Ishikawa (cell line): Measurements from ENCODE around the gene NEGR1.

Experiments used
- CEBPB ChIP-seq: IDR thresholded peaks from 2 replicates; pipeline ENCODE4 v1.6.1; 2012
- CREB1 ChIP-seq: IDR thresholded peaks from 2 replicates; pipeline ENCODE4 v1.6.1; 2012; ENCODE audit warnings: low read depth
- EGR1 ChIP-seq: IDR thresholded peaks from 2 replicates; pipeline ENCODE4 v1.6.1; 2012
- EP300 ChIP-seq: IDR thresholded peaks from 2 replicates; pipeline ENCODE4 v1.6.1; 2012; ENCODE audit warnings: borderline replicate concordance
- MAX ChIP-seq: IDR thresholded peaks from 2 replicates; pipeline ENCODE4 v1.6.1; 2012
- NFIC ChIP-seq: IDR thresholded peaks from 2 replicates; pipeline ENCODE4 v1.6.1; 2012
- RAD21 ChIP-seq: IDR thresholded peaks from 2 replicates; pipeline ENCODE4 v1.6.1; 2012; ENCODE audit warnings: low read depth
- TAF1 ChIP-seq: IDR thresholded peaks from 2 replicates; pipeline ENCODE4 v1.6.1; 2012; ENCODE audit warnings: low read depth, mild to moderate bottlenecking
- TCF12 ChIP-seq: IDR thresholded peaks from 2 replicates; pipeline ENCODE4 v1.6.1; 2012; ENCODE audit warnings: low read depth
- TEAD4 ChIP-seq: IDR thresholded peaks from 2 replicates; pipeline ENCODE4 v1.6.1; 2012
- USF1 ChIP-seq: IDR thresholded peaks from 2 replicates; pipeline ENCODE4 v1.6.1; 2012
- YY1 ChIP-seq: IDR thresholded peaks from 2 replicates; pipeline ENCODE4 v1.6.1; 2012; ENCODE audit warnings: low read depth
- ZBTB7A ChIP-seq: IDR thresholded peaks from 2 replicates; pipeline ENCODE4 v1.6.1; 2012; ENCODE audit warnings: low read depth
- TF ChIP-seq, protein P1 (sequence below): IDR thresholded peaks from 2 replicates; pipeline ENCODE4 v1.6.1; 2012; ENCODE audit warnings: low read depth, mild to moderate bottlenecking

The NEGR1 gene

DNA sequence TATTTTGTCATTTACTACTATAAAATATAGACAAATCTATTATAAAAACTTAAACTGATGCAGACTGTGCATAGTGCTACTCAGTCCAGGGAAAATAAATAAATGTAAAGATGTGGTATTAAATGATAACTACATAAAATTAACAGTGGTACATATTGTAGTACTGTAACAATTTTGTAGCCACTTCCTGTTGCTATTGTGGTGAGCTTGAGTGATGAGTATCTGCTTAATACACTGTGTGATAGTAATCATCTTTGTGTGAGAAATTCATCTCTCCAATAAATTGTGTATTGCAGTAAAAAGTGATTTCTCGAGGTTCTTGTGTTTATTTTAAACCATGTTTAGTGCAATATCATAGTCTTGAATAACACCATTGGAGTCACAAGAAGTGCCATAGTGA lies 848.1 kb downstream of the NEGR1 start:
- no peak for TF ChIP-seq CEBPB
- no peak for TF ChIP-seq TEAD4
- TF ChIP-seq USF1, result no peak
- TF ChIP-seq CREB1, result no peak
- TF ChIP-seq ZBTB7A, result no peak
- TF ChIP-seq, protein P1, sequence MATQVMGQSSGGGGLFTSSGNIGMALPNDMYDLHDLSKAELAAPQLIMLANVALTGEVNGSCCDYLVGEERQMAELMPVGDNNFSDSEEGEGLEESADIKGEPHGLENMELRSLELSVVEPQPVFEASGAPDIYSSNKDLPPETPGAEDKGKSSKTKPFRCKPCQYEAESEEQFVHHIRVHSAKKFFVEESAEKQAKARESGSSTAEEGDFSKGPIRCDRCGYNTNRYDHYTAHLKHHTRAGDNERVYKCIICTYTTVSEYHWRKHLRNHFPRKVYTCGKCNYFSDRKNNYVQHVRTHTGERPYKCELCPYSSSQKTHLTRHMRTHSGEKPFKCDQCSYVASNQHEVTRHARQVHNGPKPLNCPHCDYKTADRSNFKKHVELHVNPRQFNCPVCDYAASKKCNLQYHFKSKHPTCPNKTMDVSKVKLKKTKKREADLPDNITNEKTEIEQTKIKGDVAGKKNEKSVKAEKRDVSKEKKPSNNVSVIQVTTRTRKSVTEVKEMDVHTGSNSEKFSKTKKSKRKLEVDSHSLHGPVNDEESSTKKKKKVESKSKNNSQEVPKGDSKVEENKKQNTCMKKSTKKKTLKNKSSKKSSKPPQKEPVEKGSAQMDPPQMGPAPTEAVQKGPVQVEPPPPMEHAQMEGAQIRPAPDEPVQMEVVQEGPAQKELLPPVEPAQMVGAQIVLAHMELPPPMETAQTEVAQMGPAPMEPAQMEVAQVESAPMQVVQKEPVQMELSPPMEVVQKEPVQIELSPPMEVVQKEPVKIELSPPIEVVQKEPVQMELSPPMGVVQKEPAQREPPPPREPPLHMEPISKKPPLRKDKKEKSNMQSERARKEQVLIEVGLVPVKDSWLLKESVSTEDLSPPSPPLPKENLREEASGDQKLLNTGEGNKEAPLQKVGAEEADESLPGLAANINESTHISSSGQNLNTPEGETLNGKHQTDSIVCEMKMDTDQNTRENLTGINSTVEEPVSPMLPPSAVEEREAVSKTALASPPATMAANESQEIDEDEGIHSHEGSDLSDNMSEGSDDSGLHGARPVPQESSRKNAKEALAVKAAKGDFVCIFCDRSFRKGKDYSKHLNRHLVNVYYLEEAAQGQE, result no peak
- TF ChIP-seq RAD21, result no peak
- no peak for TF ChIP-seq NFIC
- TF ChIP-seq YY1, result no peak
- no peak for TF ChIP-seq EP300
- TF ChIP-seq TCF12, result no peak
- TF ChIP-seq EGR1, result no peak

GRCh38 chr1:71428029-71428428 lies 854.3 kb downstream of the NEGR1 start:
- TF ChIP-seq MAX (no peak), USF1 (no peak), YY1 (no peak), CREB1 (no peak), TEAD4 (no peak)

- no peak for TF ChIP-seq USF1
- no peak for TF ChIP-seq TCF12
- TF ChIP-seq ZBTB7A, result no peak
- no peak for TF ChIP-seq NFIC
- TF ChIP-seq CEBPB, result no peak
- TF ChIP-seq EGR1, result no peak
- TF ChIP-seq, protein P1, result no peak
- TF ChIP-seq EP300, result no peak
These were observed 855.3 kb downstream of the NEGR1 start for GRCh38 chr1:71427066-71427465.

DNA sequence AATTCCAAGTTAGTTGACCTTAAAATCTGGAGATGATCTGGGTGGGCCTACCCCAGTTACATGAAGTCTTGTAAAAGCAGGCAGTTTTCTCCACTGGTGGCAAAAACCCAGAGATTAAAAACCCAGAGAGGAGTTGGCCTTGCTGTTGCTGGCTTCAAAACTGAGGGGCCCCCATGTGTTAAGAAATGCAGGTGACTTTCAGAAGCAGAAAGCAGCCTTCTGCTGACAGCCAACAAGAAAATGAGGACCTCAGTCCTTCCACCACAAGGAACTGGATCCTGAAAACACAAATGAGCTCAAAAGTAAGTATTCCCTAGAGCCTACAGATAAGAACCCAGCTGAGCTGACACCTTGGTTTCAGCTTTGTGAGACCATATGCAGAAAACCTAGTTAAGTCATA lies 857.8 kb downstream of the NEGR1 start:
- TF ChIP-seq TAF1, result no peak
- no peak for TF ChIP-seq USF1
- no peak for TF ChIP-seq CREB1
- TF ChIP-seq EGR1, result no peak
- TF ChIP-seq MAX, result no peak
- TF ChIP-seq CEBPB, result no peak

DNA sequence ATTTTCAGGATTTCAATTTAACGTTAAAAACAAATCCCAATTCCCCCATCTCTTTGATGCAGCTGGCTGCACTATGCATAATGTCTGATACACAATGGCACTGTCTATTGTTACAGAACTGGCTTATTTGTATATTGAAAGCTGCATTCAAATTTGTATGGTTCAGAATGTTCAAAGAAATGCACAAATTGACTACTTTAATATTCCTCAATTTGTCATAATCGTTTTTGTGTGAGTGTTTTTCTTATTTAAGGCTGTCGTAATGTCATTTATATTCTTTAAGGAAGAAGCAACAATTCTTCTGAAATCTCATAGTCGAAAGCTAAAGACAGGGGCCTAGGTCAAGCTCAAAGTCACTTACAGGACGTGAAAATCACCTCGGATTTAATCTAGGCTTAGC lies 860.1 kb downstream of the NEGR1 start:
- TF ChIP-seq NFIC (no peak), TAF1 (no peak)

GRCh38 chr1:71417421-71417820 lies 864.9 kb downstream of the NEGR1 start:
- TF ChIP-seq RAD21, result no peak
- TF ChIP-seq NFIC, result no peak
- no peak for TF ChIP-seq USF1
- no peak for TF ChIP-seq CREB1
- no peak for TF ChIP-seq TAF1
- TF ChIP-seq YY1, result no peak
- TF ChIP-seq, protein P1, result no peak
- no peak for TF ChIP-seq EGR1
- TF ChIP-seq ZBTB7A, result no peak
- no peak for TF ChIP-seq TEAD4
- no peak for TF ChIP-seq EP300
- no peak for TF ChIP-seq MAX
